ENCODE results near the gene HPS1.

DNA sequence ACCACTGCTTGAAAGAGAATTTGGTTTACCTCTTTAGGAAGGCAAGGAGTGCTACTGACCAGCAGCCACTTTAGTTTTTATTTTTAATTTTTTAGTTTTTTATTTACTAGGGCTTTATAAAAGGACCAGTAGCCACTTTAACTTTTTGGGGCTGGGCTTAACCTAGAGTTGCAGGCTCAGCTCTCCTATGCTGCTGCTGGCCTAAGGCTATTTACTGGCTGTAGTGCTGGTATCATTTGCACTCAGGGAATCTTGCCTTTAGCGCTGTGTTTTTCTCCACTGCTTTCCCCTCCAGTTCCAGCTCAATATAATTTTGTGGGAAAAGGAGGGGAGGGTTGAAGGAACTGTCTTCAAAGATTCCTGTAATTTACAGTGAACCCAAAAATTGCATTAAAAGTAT, 13.4 kb downstream of the HPS1 start:
- TF ChIP-seq POLR2A (IDR thresholded peaks at IDR 0.05) (no peak), EP300 (IDR thresholded peaks at IDR 0.05) (no peak)
- TF ChIP-seq, protein P1, sequence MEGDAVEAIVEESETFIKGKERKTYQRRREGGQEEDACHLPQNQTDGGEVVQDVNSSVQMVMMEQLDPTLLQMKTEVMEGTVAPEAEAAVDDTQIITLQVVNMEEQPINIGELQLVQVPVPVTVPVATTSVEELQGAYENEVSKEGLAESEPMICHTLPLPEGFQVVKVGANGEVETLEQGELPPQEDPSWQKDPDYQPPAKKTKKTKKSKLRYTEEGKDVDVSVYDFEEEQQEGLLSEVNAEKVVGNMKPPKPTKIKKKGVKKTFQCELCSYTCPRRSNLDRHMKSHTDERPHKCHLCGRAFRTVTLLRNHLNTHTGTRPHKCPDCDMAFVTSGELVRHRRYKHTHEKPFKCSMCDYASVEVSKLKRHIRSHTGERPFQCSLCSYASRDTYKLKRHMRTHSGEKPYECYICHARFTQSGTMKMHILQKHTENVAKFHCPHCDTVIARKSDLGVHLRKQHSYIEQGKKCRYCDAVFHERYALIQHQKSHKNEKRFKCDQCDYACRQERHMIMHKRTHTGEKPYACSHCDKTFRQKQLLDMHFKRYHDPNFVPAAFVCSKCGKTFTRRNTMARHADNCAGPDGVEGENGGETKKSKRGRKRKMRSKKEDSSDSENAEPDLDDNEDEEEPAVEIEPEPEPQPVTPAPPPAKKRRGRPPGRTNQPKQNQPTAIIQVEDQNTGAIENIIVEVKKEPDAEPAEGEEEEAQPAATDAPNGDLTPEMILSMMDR (IDR thresholded peaks at IDR 0.05): no peak
